Inflammatory macrophage (primary cell): ENCODE data around the gene LRRC4C.

ENCODE experiments used
- DNase-seq, 2 donors: peaks; one replicate each; pipeline ENCODE4 v3.0.0-alpha.2; 2020 to 2022

The LRRC4C gene

GRCh38 chr11:40432358-40432757 is 1027.1 kb downstream of the LRRC4C start:
- no peak for DNase-seq

GRCh38 chr11:40425168-40425567 is 1034.3 kb downstream of the LRRC4C start:
- DNase-seq = no peak

- DNase-seq = no peak
Observed at GRCh38 chr11:40421208-40421981, 1038.1 kb downstream of the LRRC4C start.

- DNase-seq = no peak
Observed at GRCh38 chr11:40417627-40418026, 1041.8 kb downstream of the LRRC4C start.

- DNase-seq = no peak
Observed at GRCh38 chr11:40407355-40407754, 1052.1 kb downstream of the LRRC4C start.

DNA sequence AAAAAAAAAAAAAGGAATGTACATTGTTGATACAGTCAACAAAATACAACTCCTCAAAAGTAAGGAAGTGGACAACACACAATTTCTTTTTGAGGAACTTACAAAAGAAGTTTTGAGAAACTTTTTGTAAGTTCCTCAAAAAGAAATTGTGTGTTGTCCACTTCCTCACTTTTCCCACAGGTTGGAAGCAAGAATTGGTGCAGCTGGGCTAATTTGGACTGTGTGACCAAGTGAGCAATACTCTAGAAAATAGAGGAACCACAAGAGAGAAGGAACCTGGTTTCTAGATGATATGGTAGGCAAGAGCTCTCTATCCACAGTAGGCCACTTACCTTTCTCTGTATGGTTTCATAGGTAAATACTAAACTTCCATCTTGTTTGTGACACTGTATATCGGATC is 1053.8 kb downstream of the LRRC4C start:
- DNase-seq = peak; percentile 6 to 31

DNA sequence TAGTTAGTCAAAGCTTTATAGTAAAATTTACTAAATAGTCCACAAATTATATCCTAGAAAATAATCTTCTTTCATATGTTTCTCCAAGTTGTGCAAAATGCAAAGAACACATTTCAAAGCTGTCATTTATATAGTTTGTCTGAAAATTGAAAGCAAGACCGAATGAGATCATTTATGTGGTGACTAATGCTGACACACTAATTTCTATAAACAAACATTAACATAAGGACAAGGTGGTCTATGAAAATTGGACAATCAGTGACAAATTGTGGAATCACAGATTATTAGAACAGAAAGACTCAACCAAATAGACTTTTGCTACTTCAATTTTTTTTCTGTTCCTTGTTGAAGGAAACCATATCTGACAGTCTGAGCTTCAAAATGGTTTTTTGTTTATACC is 1056.1 kb downstream of the LRRC4C start:
- no peak for DNase-seq

- DNase-seq = no peak
Observed at GRCh38 chr11:40401132-40401853, 1058.2 kb downstream of the LRRC4C start.

DNA sequence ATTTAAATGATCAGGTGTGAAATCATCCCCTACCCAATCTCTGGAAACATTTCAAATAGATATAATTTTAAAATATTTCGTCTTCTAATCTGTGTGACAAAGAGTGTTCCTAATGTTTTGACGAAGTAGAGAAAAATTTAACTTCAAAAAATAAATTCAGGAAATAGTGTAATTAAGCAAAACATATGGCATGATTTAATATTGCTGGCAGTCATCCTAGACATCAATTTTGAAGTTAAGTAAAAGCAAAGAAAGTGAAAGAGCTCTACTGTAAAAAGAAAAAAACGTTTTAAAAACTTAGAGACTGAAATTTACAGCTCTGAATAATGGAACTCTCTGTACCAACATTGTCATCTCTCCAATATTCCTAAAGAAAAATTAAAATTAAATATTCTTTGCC is 1062.3 kb downstream of the LRRC4C start:
- no peak for DNase-seq

- no peak for DNase-seq
Observed at GRCh38 chr11:40393511-40393910, 1065.9 kb downstream of the LRRC4C start.

DNA sequence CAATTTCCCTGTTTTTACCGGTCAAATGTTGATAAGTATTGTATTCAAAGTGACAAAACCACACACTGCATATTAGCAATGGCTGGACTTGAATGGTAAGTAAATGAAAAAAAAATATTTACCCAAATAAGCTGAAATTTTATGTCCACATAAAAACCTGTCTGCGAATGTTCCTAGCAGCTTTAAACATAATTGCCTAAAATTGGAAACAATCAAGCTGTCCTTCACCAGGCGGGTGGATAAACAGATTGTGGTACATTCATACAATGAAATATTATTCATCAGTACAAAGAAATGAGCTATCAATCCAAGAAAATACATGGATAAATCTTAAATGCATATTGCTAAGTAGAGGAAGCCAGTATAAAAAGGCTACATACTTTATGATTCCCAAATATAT is 1067.8 kb downstream of the LRRC4C start:
- DNase-seq = no peak

GRCh38 chr11:40388097-40388818 is 1071.2 kb downstream of the LRRC4C start:
- no peak for DNase-seq

- DNase-seq = no peak
Observed at GRCh38 chr11:40387240-40387980, 1072.0 kb downstream of the LRRC4C start.

- no peak for DNase-seq
Observed at GRCh38 chr11:40384991-40385390, 1074.5 kb downstream of the LRRC4C start.

DNA sequence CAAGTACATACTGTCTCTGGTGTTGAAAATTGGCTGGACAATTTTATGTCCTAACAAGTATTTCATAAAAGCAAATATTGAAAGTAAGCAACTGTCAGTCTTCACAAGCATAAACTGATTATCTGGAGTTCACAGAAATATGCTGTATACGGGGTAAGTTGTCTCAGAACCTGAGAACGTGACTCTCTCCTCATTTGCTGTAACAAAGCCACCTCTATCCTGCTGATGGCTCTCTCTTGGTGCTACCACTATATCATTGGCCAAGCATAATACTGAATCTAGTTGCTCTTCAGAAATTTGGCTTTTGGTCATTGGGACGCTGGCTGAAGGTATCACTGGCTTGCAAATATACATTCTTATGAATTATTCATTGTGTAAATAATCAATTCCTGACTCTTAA is 1078.0 kb downstream of the LRRC4C start:
- no peak for DNase-seq

- no peak for DNase-seq
Observed at GRCh38 chr11:40380835-40381234, 1078.6 kb downstream of the LRRC4C start.

DNA sequence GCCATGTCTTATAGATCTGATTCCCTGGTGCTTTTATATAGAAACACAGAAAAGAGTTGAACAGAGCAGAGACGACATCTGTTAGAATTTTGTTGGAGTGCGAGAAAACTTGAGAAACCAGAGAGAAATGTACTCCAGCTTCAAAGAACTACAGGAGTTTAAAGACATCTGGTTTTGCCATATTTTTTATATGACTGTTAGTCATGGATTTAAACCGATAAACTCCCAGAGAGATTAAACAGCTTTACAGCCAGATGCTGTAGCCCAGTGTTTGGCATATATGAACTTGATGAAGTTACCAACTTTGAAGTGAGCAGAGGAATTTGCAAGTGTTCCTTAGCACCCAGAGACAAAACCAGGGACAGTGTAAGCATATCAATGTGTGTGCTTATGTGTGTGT is 1083.1 kb downstream of the LRRC4C start:
- no peak for DNase-seq

- DNase-seq = no peak
Observed at GRCh38 chr11:40370821-40371616, 1088.4 kb downstream of the LRRC4C start.

- DNase-seq = no peak
Observed at GRCh38 chr11:40360206-40360798, 1099.2 kb downstream of the LRRC4C start.

DNA sequence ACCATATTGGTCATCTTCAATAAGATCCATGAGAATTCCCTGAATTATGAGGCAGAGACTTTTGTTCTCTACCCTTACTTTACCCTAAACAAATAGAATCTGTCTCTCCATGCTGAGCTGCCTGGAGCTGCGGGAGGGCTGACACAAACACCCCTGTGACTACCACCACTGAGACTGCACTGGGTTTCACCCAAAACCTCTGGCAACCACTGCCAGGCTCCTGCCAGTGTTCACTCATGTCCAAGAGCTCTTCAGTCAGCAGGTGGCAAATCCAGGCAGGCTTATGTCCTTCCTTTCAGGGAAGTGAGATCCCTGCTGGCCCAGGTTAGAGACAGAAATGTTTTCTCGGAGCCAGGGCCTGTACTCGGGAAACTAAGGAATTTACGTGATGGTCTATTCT is 1105.3 kb downstream of the LRRC4C start:
- no peak for DNase-seq

DNA sequence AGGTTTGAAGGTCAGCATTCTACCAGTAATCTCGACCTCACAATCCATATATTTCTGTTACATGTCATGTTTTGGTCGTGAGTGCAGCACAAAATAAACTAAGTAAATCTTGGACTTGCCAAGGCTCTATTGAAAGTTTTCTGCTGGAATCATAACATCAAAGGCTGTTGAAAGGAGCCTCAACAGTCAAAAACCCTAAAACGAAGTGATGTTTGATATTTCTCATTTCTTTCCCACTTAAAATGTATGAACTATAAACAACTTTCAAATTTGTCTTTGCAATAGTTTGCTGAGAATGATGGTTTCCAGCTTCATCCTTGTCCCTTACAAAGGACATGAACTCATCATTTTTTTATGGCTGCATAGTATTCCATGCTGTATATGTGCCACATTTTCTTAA is 1118.5 kb downstream of the LRRC4C start:
- no peak for DNase-seq

GRCh38 chr11:40338739-40339138 is 1120.7 kb downstream of the LRRC4C start:
- no peak for DNase-seq
